Upper lobe of right lung (tissue), 1 donor: ENCODE data around the gene PIM2. TPM values are rescaled to one million over a fixed set of nuclear protein-coding genes. Genes with fewer than 3 reads are reported as not detected.

Source experiments
- ATAC-seq: fragments of 200-7000 bp; cut with Tn5 transposase; one replicate; pipeline ENCODE4 v1.9.1; 2020; ENCODE audit warnings: mild to moderate bottlenecking, moderate library complexity
- DNase-seq: peaks from one replicate; pipeline ENCODE4 v3.0.0-alpha.2; 2020
- H3K27ac ChIP-seq: fragments of 200-600 bp; one replicate; pipeline ENCODE4 v1.8.0; 2022
- H3K27me3 ChIP-seq: fragments of 200-600 bp; one replicate; pipeline ENCODE4 v1.8.0; 2022; ENCODE audit warnings: mild to moderate bottlenecking
- H3K36me3 ChIP-seq: fragments of 200-600 bp; one replicate; pipeline ENCODE4 v1.8.0; 2022
- H3K4me1 ChIP-seq: fragments of 200-600 bp; one replicate; pipeline ENCODE4 v1.8.0; 2022
- H3K4me3 ChIP-seq: fragments of 200-600 bp; one replicate; pipeline ENCODE4 v1.8.0; 2022; ENCODE audit warnings: mild to moderate bottlenecking
- H3K9me3 ChIP-seq: fragments of 200-600 bp; one replicate; pipeline ENCODE4 v1.8.0; 2022
- CTCF ChIP-seq: fragments of 200-600 bp; IDR thresholded peaks from one replicate; pipeline ENCODE4 v1.8.0; 2022; ENCODE audit warnings: antibody characterized with exemption
- intact Hi-C: fragments of 100-400 bp; cut with DNase I; formaldehyde crosslinking; loops from one replicate; pipeline ENCODE4 v1.11.0; 2022
- total RNA-seq: library from RNA; stranded (reverse); fragmentation: NEBNext Ultra II Directional; extraction: Animal tissue kit (Norgen Biotek cat#: 25700); gene quantifications from one replicate; pipeline ENCODE4 v1.2.1, GENCODE V29; 2021
- donor health status: DM: no; HTN: yes; CAD: no; lungs with severe emphysema.

PIM2 gene
- total RNA-seq, 1 donor from 2014 or later = 14.4 TPM

GRCh38 chrX:48913605-48914366, 5.0 kb downstream of the PIM2 start:
- Histone ChIP-seq H3K36me3 (no peaks in the 10 kb centered on the region), H3K4me3 (no peak overlapping the region), H3K4me1 (no peaks in the 10 kb centered on the region), H3K27ac (no peak overlapping the region), H3K27me3 (no peaks in the 10 kb centered on the region), H3K9me3 (no peaks in the 10 kb centered on the region)
- ATAC-seq (no peak), DNase-seq (no peak)
- intact Hi-C loops = no loop called here
- TF ChIP-seq CTCF = no peak

- TF ChIP-seq CTCF = no peak
- no peaks in the 10 kb centered on the region for H3K36me3 ChIP-seq
- DNase-seq (peak; percentile 90), ATAC-seq (peak; percentile 93)
- intact Hi-C loops = no loop called here
- no peaks in the 10 kb centered on the region for H3K27me3 ChIP-seq
- H3K4me3 ChIP-seq = peak within 1 kb of the TSS; percentile 65
- no peaks in the 10 kb centered on the region for H3K9me3 ChIP-seq
- H3K27ac ChIP-seq = peak within 1 kb of the TSS; percentile 80
- no peaks in the 10 kb centered on the region for H3K4me1 ChIP-seq
These were observed 7.2 kb downstream of the PIM2 start, which contains the start of gene SLC35A2 for GRCh38 chrX:48911412-48912182. TSS of gene SLC35A2 (minus strand) at chrX:48911646. CDS start at chrX:48911636, 10 bp downstream.

- H3K36me3 ChIP-seq = no peaks in the 10 kb centered on the region
- peak; percentile 25 for ATAC-seq
- peak overlapping the region; percentile 80 for H3K27ac ChIP-seq
- H3K4me1 ChIP-seq = no peaks in the 10 kb centered on the region
- no peaks in the 10 kb centered on the region for H3K27me3 ChIP-seq
- intact Hi-C loops = no loop called here
- DNase-seq = no peak
- no peaks in the 10 kb centered on the region for H3K9me3 ChIP-seq
- TF ChIP-seq CTCF = no peak
- peak overlapping the region; percentile 65 for H3K4me3 ChIP-seq
These were observed 7.9 kb downstream of the PIM2 start for GRCh38 chrX:48910926-48911411.

GRCh38 chrX:48909703-48910294, 9.0 kb downstream of the PIM2 start:
- Histone ChIP-seq H3K4me3 (no peak overlapping the region), H3K9me3 (no peaks in the 10 kb centered on the region), H3K27ac (no peak overlapping the region), H3K27me3 (no peaks in the 10 kb centered on the region), H3K36me3 (no peaks in the 10 kb centered on the region), H3K4me1 (no peaks in the 10 kb centered on the region)
- intact Hi-C loops = no loop called here
- no peak for DNase-seq
- ATAC-seq = no peak
- no peak for TF ChIP-seq CTCF

- TF ChIP-seq CTCF = no peak
- intact Hi-C loops = no loop called here
- no peaks in the 10 kb centered on the region for H3K36me3 ChIP-seq
- no peak overlapping the region for H3K27ac ChIP-seq
- DNase-seq (no peak), ATAC-seq (no peak)
- no peak overlapping the region for H3K4me3 ChIP-seq
- no peaks in the 10 kb centered on the region for H3K9me3 ChIP-seq
- no peaks in the 10 kb centered on the region for H3K4me1 ChIP-seq
- no peaks in the 10 kb centered on the region for H3K27me3 ChIP-seq
These were observed 10.2 kb downstream of the PIM2 start for GRCh38 chrX:48908600-48908999.
